GOT3 (cell line): Measurements from ENCODE around the gene GLYAT.
"Not testable (repeated sequence)": the region's sequence is repeated elsewhere in the genome, so short reads cannot be mapped to it uniquely, and the experiment has no call there.

Experiments used
- DNase-seq: peaks from one replicate; lab custom pipeline; 2025; ENCODE audit warnings: mixed read lengths; lab: John Stamatoyannopoulos, UW

Gene GLYAT

GRCh38 chr11:58742981-58743880 is 11.5 kb upstream of the GLYAT start:
- no peak for DNase-seq

GRCh38 chr11:58742140-58742539 is 10.4 kb upstream of the GLYAT start:
- DNase-seq: no peak

GRCh38 chr11:58741127-58741526 is 9.4 kb upstream of the GLYAT start:
- no peak for DNase-seq

- no peak for DNase-seq
Observed at GRCh38 chr11:58740447-58740846, 8.7 kb upstream of the GLYAT start.

GRCh38 chr11:58739725-58740430 is 8.1 kb upstream of the GLYAT start:
- no peak for DNase-seq

- DNase-seq: no peak
Observed at GRCh38 chr11:58734681-58735490, 3.1 kb upstream of the GLYAT start.

- DNase-seq: no peak
Observed at GRCh38 chr11:58730507-58731089, 1.1 kb downstream of the GLYAT start.

GRCh38 chr11:58727415-58727797 is 4.3 kb downstream of the GLYAT start:
- DNase-seq: no peak

- DNase-seq: no peak
Observed at GRCh38 chr11:58726737-58727414, 4.9 kb downstream of the GLYAT start.

- DNase-seq: no peak
Observed at GRCh38 chr11:58719406-58720117, 12.2 kb downstream of the GLYAT start.

GRCh38 chr11:58712531-58712930 is 19.2 kb downstream of the GLYAT start:
- DNase-seq: no peak

- DNase-seq: no peak
Observed at GRCh38 chr11:58711832-58712231, 19.9 kb downstream of the GLYAT start.

GRCh38 chr11:58707767-58708166 is 24.0 kb downstream of the GLYAT start:
- DNase-seq: no peak

- not testable (repeated sequence) for DNase-seq
Observed at GRCh38 chr11:58696825-58697224, 34.9 kb downstream of the GLYAT start.

GRCh38 chr11:58693026-58693425 is 38.7 kb downstream of the GLYAT start:
- DNase-seq: no peak

- no peak for DNase-seq
Observed at GRCh38 chr11:58691675-58692074, 40.1 kb downstream of the GLYAT start.

- DNase-seq: no peak
Observed at GRCh38 chr11:58688789-58689503, 42.8 kb downstream of the GLYAT start.

GRCh38 chr11:58685973-58686722 is 45.6 kb downstream of the GLYAT start:
- DNase-seq: no peak

GRCh38 chr11:58682660-58683059 is 49.1 kb downstream of the GLYAT start:
- not testable (repeated sequence) for DNase-seq
